Omental fat pad (tissue), 4 donors: Measurements from ENCODE around the gene DYRK2. TPM values are rescaled to one million over a fixed set of nuclear protein-coding genes. Genes with fewer than 3 reads are reported as not detected.
"Not testable (repeated sequence)": the region's sequence is repeated elsewhere in the genome, so short reads cannot be mapped to it uniquely, and the experiment has no call there.

ENCODE experiments used
- ATAC-seq: fragments of 150-250 bp; one replicate; pipeline ENCODE4 v1.9.1; 2016; ENCODE audit warnings: mild to moderate bottlenecking, moderate library complexity; ENCODE audit not compliant: low FRiP score
- DNase-seq: peaks from one replicate; pipeline ENCODE4 v3.0.0-alpha.2; 2019; ENCODE audit warnings: low spot score
- CTCF ChIP-seq, 3 donors: fragments of 450-650 bp; IDR thresholded peaks; one replicate each; pipeline ENCODE4 v1.5.1; 2016 to 2017; ENCODE audit warnings: antibody characterized with exemption in 3 of 3, mild to moderate bottlenecking in 3 of 3, moderate library complexity in 2 of 3
- total RNA-seq, 4 donors: library from RNA; depleted of rRNA; stranded (reverse); fragments of >200 nt; gene quantifications; one replicate each; pipeline ENCODE4 v1.1.0, GENCODE V29; 2016

DYRK2 gene
- total RNA-seq, 4 donors from 2014 or later, result 9.1 to 23.4 (median 18.4) TPM

GRCh38 chr12:67667276-67668073 lies 18.9 kb downstream of the DYRK2 start:
- TF ChIP-seq CTCF (IDR thresholded peaks at IDR 0.05), result no peak
- ATAC-seq, result no peak
- DNase-seq, result no peak

- TF ChIP-seq CTCF (IDR thresholded peaks at IDR 0.05), result no peak
- ATAC-seq (no peak), DNase-seq (no peak)
Measured at GRCh38 chr12:67669217-67669933, 20.8 kb downstream of the DYRK2 start.

- ATAC-seq, result no peak
- no peak for TF ChIP-seq CTCF (IDR thresholded peaks at IDR 0.05)
- no peak for DNase-seq
Measured at GRCh38 chr12:67669934-67670631, 21.5 kb downstream of the DYRK2 start.

- no peak for DNase-seq
- TF ChIP-seq CTCF (IDR thresholded peaks at IDR 0.05), result no peak
- ATAC-seq, result peak; percentile 32
Measured at GRCh38 chr12:67671419-67671818, 22.9 kb downstream of the DYRK2 start.

GRCh38 chr12:67671892-67672291 lies 23.3 kb downstream of the DYRK2 start:
- peak; percentile 14 for ATAC-seq
- DNase-seq, result no peak
- no peak for TF ChIP-seq CTCF (IDR thresholded peaks at IDR 0.05)

GRCh38 chr12:67672507-67672906 lies 24.0 kb downstream of the DYRK2 start:
- not testable (repeated sequence) for DNase-seq, ATAC-seq

GRCh38 chr12:67673509-67673908 lies 25.0 kb downstream of the DYRK2 start:
- DNase-seq, ATAC-seq: not testable (repeated sequence)
